GM12878 (cell line): ENCODE results near the gene NOS1AP. TPM values are rescaled to one million over a fixed set of nuclear protein-coding genes. Genes with fewer than 3 reads are reported as not detected.
"Not testable (repeated sequence)": the region's sequence is repeated elsewhere in the genome, so short reads cannot be mapped to it uniquely, and the experiment has no call there.

Experiments
- ATAC-seq: fragments of 200-7000 bp; cut with Tn5 transposase; 3 replicates; pipeline ENCODE4 v1.9.1; 2020; ENCODE audit warnings: mild to moderate bottlenecking, moderate library complexity
- BruUV-seq: library from RNA; stranded (reverse); fragments of 400-500 nt; replicated peaks from 2 replicates; lab custom pipeline; 2021; lab: Mats Ljungman, UMichigan
- CTCF ChIA-PET: fragments of 300-600 bp; sonication (Branson Sonifier 250); formaldehyde crosslinking; extraction: SDS; loops from one replicate; lab custom pipeline; 2021; ENCODE audit warnings: inconsistent platforms; lab: Yijun Ruan, JAX
- POLR2A ChIA-PET: fragments of 350-600 bp; formaldehyde crosslinking; extraction: SDS; loops from one replicate; lab custom pipeline; 2021; ENCODE audit warnings: inconsistent platforms; lab: Charles Lee
- RAD21 ChIA-PET: fragments of 300-600 bp; sonication (Branson Sonifier 250); formaldehyde crosslinking; loops from one replicate; lab custom pipeline; 2023; ENCODE audit warnings: antibody characterized with exemption; ENCODE audit not compliant: unreplicated experiment; lab: Charles Lee
- SMC1A ChIA-PET: fragments of 300-600 bp; sonication (Branson Sonifier 250); formaldehyde crosslinking; loops from one replicate; lab custom pipeline; 2023; ENCODE audit not compliant: unreplicated experiment, uncharacterized antibody; lab: Charles Lee
- DNase-seq: peaks from one replicate; pipeline ENCODE4 v3.0.0-alpha.2; 2011; ENCODE audit warnings: low read depth, low spot score
- FAIRE-seq: peaks from 3 replicates; lab custom pipeline; 2011; peaks lifted over from hg19 to GRCh38; lab: Jason Lieb, UNC
- H2AFZ ChIP-seq: 2 replicates; pipeline ENCODE4 v1.6.0; 2011; ENCODE audit warnings: low read depth, low read length, control low read depth; ENCODE audit not compliant: control insufficient read depth
- H3K27ac ChIP-seq: 2 replicates; pipeline ENCODE4 v1.5.1; 2011; ENCODE audit warnings: control low read depth; ENCODE audit not compliant: control insufficient read depth, insufficient read depth
- H3K27me3 ChIP-seq, 2 experiments: replicated peaks in 1 of 2; 2 replicates each; pipeline versions ENCODE4 v1.6.0 to v1.6.1; 2011; ENCODE audit warnings: low read length in 1 of 2; ENCODE audit not compliant: control insufficient read depth in 2 of 2, insufficient read depth in 2 of 2
- H3K36me3 ChIP-seq, 2 experiments: 2 replicates each; pipeline ENCODE4 v1.5.1; 2011; ENCODE audit warnings: low read length in 1 of 2; ENCODE audit not compliant: control insufficient read depth in 2 of 2, insufficient read depth in 2 of 2
- H3K4me1 ChIP-seq: 2 replicates; pipeline ENCODE4 v1.6.1; 2011; ENCODE audit warnings: mild to moderate bottlenecking, low read length, moderate library complexity, mixed read lengths; ENCODE audit not compliant: control insufficient read depth, insufficient read depth
- H3K4me2 ChIP-seq: 2 replicates; pipeline ENCODE4 v1.6.0; 2011; ENCODE audit warnings: control low read depth; ENCODE audit not compliant: control insufficient read depth, insufficient read depth
- H3K4me3 ChIP-seq: fragments of 200-600 bp; sonication (generic); 2 replicates; pipeline ENCODE4 v1.5.1; 2016
- H3K79me2 ChIP-seq: 2 replicates; pipeline ENCODE4 v1.6.0; 2011; ENCODE audit warnings: low read length; ENCODE audit not compliant: control insufficient read depth, insufficient read depth
- H3K9ac ChIP-seq: 2 replicates; pipeline ENCODE4 v1.8.0; 2011; ENCODE audit warnings: low read length, control low read depth, mixed read lengths; ENCODE audit not compliant: control insufficient read depth, insufficient read depth
- H3K9me3 ChIP-seq: replicated peaks from 3 replicates; pipeline ENCODE4 v1.5.1; 2011; ENCODE audit warnings: mild to moderate bottlenecking, low read length; ENCODE audit not compliant: control insufficient read depth, insufficient read depth
- H4K20me1 ChIP-seq: 2 replicates; pipeline ENCODE4 v1.6.0; 2011; ENCODE audit not compliant: control insufficient read depth, insufficient read depth
- WGBS: methylation state at CpG from one replicate; pipeline ENCODE4 v1.1.6; 2016; ENCODE audit warnings: low lambda C conversion rate; ENCODE audit not compliant: insufficient replicate concordance, insufficient coverage; ENCODE audit errors: missing lambda C conversion rate; 5-methylcytosine and 5-hydroxymethylcytosine counted together
- in situ Hi-C: fragments of 300-500 bp; cut with MboI; formaldehyde crosslinking; loops from 9 replicates; pipeline ENCODE4 v1.14.3; 2018; ENCODE audit warnings: mixed read lengths
- intact Hi-C: fragments of 100-400 bp; cut with micrococcal nuclease; formaldehyde crosslinking; loops from one replicate; pipeline ENCODE4 v1.14.2; 2022; ENCODE audit not compliant: unreplicated experiment
- polyA plus RNA-seq, 11 experiments: library from polyadenylated mRNA; depleted of rRNA in 4 of 11; unstranded in 6 of 11; stranded (reverse) in 5 of 11; fragments of >200 nt; fragmentation: Nextera tagmentation in 4 of 11; fragmentation: Illumina TruSeq in 1 of 11; extraction: Ambion mirVana in 4 of 11; extraction: Trizol in 1 of 11; gene quantifications; 1 replicate in 1 of 11; 2 replicates in 10 of 11; pipeline versions ENCODE4 v1.2.1 to v1.2.3, GENCODE V29; 2011 to 2016; ENCODE audit warnings: inconsistent platforms in 2 of 11, missing spikeins in 2 of 11, low read depth in 1 of 11
- total RNA-seq, 4 experiments: library from RNA; depleted of rRNA in 3 of 4; stranded (reverse); fragments of >200 nt in 3 of 4; fragmentation: Illumina TruSeq in 1 of 4; extraction: Trizol in 1 of 4; gene quantifications; 2 replicates each; pipeline versions ENCODE4 v1.2.1 to v1.2.3, GENCODE V29; 2013 to 2021

The NOS1AP gene
- total and polyA plus RNA-seq, 10 of the 15 experiments (the other 5 are each of a cell fraction or from before 2014, with no cell fraction given), result 0.03 to 0.15 TPM; not detected in 8

DNA sequence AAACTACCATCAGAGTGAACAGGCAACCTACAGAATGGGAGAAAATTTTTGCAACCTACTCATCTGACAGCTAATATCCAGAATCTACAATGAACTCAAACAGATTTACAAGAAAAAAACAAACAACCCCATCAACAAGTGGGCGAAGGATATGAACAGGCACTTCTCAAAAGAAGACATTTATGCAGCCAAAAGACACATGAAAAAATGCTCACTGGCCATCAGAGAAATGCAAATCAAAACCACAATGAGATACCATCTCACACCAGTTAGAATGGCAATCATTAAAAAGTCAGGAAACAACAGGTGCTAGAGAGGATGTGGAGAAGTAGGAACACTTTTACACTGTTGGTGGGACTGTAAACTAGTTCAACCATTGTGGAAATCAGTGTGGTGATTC lies 104.1 kb downstream of the NOS1AP start:
- H3K9ac ChIP-seq, H3K9me3 ChIP-seq, H3K36me3 ChIP-seq, H2AFZ ChIP-seq, H3K27ac ChIP-seq, H3K79me2 ChIP-seq, H4K20me1 ChIP-seq, BruUV-seq, intact Hi-C loops, RAD21 ChIA-PET, DNase-seq, H3K4me3 ChIP-seq, POLR2A ChIA-PET, H3K27me3 ChIP-seq, ATAC-seq, FAIRE-seq, CTCF ChIA-PET, SMC1A ChIA-PET, H3K4me2 ChIP-seq, in situ Hi-C loops, H3K4me1 ChIP-seq: not testable (repeated sequence)
- 5% methylated on average over 1 of the region's 1 CpG for WGBS

DNA sequence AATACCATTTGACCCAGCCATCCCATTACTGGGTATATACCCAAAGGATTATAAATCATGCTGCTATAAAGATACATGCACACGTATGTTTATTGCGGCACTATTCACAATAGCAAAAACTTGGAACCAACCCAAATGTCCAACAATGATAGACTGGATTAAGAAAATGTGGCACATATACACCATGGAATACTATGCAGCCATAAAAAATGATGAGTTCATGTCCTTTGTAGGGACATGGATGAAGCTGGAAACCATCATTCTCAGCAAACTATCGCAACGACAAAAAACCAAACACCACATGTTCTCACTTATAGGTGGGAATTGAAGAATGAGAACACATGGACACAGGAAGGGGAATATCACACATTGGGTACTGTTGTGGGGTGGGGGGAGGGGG lies 104.5 kb downstream of the NOS1AP start:
- RAD21 ChIA-PET, POLR2A ChIA-PET, intact Hi-C loops, H3K27ac ChIP-seq, H3K9ac ChIP-seq, FAIRE-seq, DNase-seq, H3K9me3 ChIP-seq, H3K4me1 ChIP-seq, H2AFZ ChIP-seq, CTCF ChIA-PET, SMC1A ChIA-PET, H3K27me3 ChIP-seq, H3K36me3 ChIP-seq, ATAC-seq, H3K79me2 ChIP-seq, H3K4me3 ChIP-seq, BruUV-seq, H3K4me2 ChIP-seq, in situ Hi-C loops, H4K20me1 ChIP-seq: not testable (repeated sequence)
- 49% methylated on average over 2 of the region's 4 CpGs for WGBS
